Activated T-helper 1 cell treated with Interleukin-2 at 50 U/mL for 16 hours (primary cell): ENCODE data around the gene PLA2G4E.

Source experiments
- DNase-seq: peaks from one replicate; pipeline ENCODE4 v3.0.0-alpha.2; 2020; ENCODE audit warnings: low read depth

The PLA2G4E gene, protein sequence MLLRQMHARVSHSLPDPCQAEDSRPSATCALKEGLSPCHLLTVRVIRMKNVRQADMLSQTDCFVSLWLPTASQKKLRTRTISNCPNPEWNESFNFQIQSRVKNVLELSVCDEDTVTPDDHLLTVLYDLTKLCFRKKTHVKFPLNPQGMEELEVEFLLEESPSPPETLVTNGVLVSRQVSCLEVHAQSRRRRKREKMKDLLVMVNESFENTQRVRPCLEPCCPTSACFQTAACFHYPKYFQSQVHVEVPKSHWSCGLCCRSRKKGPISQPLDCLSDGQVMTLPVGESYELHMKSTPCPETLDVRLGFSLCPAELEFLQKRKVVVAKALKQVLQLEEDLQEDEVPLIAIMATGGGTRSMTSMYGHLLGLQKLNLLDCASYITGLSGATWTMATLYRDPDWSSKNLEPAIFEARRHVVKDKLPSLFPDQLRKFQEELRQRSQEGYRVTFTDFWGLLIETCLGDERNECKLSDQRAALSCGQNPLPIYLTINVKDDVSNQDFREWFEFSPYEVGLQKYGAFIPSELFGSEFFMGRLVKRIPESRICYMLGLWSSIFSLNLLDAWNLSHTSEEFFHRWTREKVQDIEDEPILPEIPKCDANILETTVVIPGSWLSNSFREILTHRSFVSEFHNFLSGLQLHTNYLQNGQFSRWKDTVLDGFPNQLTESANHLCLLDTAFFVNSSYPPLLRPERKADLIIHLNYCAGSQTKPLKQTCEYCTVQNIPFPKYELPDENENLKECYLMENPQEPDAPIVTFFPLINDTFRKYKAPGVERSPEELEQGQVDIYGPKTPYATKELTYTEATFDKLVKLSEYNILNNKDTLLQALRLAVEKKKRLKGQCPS

DNA sequence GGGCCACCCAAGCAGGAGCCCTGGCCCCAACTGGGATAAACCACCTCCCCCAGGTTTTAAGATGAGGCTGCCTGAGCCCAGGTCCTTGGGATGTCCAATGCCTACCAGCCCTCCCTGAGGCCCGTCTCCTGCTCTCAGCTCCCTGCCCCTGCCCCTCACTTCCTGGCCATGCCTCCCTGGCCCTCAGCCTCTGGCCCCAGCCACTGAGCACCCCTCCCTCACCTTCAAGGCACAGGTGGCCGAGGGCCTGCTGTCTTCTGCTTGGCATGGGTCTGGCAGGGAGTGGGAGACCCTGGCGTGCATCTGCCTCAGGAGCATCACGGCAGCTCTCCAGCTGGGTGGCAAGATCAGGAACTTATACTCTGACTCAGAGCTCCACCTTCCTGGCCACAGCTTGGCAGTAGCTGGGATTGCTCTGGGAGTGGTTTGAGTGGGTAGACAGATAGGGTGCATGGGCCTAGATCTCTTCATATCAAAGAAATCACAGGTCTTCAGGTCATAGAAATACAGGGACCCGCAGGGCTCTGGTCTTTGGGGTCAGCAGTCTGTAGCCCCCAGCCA is at the start of gene PLA2G4E:
TSS of gene PLA2G4E (minus strand) at position 330 of the 561 bp plus-strand sequence. CDS start at position 318, 12 bp downstream.
- DNase-seq: no peak

DNA sequence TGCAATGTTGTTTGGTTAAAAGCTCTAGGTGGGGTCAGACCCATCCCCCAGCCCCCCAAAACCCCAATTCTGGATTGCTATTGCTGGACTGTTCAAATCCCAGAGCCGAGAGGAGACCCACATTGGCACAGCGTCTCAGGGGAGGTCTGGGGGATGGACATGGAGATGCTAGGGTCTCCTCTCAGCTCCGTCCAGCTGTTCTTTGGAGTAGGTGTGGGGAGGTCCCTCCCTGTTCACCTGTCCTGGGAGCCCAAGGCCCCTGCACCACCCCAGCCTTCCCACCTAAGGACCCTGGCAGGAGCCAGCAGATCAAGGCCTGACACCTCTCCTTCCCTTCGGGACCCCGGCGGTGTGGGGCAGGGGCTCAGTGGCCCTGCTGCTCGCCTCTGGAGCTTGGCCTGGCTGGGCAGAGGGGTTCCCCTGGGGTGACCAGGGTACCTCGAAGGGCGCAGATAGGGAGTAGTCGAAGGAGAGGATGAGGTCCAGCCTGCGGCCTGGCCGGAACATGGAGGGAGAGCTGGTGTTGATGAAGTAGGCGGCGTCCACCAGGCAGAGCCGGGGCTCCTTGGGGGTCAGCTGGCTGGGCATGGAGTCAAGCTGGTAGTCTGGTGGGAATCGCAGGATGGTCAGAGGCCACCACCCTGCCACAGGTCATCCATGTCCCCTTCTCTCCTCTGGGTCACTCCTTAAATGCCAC is 49.6 kb upstream of the PLA2G4E start:
- DNase-seq: no peak

DNA sequence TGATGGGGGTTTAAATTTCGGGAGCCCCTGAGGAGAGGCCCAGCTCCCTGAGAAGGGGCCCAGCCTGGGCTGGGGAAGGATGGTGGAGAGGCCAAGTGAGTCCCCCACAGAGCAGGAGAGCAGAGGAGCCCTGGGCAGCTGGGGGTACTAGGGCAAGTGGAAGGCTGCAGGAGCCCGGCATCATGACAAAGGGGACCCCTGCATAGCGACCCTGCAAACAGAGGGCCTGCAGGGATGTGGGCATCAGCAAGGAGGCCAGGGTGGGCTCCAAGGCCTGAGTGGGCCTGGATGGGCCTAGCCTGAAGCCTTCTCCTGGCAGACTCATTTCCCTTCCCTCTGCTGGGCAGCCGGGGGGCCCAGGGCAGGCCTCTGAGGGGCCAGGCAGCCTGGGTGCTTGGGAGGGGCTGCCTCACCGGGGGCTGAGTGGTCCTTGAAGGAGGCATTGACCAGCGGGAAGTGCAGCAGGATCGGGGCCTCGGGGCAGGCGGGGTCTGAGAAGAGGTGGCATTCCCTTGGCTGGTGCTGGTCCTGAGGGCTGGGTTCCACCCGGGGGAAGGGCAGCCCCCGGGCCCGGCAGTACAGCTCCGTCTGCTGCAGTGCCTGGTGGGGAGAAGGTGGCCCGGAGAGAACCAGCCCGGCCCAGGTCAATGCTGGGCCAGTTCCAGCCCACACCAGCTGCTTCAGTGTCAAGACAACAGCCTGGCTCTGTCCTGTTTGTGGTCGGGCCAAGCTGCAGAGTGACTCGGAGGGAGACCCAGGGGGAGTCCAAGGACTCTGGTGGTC is 48.8 kb upstream of the PLA2G4E start:
- no peak for DNase-seq

DNA sequence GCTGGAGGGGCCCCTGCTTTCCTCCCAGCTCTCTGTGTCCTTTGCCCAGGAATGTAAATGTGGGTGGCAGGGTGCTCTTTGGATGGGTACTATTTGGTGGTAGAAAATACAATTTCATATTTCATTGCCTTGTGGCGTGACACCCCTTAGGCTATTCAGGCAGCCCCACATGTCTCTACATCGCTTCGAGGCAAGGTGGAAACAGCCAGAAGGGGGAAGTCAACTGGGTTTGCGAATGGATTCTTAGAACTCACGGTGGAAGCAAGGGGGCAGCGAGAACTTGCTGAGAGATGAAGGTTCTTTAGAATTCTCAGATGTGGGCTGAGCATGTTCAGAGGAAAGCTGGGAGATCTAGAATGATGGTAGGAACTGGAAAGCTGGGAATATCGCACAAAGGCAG is 48.2 kb upstream of the PLA2G4E start:
- no peak for DNase-seq

DNA sequence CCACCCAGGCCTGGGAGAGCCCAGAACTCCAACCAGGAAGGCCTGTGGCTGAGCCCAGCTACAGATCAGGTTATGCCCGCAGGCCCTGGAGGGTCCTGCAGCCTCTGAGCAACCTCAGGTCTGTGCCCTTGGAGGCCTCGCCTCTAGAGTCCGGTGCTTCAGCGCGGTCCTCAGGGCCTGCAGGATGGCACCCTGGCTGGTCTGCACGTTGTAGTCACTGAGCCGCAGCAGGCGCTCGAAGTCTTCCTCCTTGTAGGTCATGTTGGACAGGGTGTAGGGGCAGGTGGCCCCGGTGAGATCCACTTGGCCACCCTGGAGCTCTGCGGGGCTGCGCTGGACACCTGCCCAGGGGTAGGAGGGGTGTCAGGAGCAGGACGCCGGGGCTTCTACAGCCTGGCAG is 47.8 kb upstream of the PLA2G4E start:
- DNase-seq: no peak

DNA sequence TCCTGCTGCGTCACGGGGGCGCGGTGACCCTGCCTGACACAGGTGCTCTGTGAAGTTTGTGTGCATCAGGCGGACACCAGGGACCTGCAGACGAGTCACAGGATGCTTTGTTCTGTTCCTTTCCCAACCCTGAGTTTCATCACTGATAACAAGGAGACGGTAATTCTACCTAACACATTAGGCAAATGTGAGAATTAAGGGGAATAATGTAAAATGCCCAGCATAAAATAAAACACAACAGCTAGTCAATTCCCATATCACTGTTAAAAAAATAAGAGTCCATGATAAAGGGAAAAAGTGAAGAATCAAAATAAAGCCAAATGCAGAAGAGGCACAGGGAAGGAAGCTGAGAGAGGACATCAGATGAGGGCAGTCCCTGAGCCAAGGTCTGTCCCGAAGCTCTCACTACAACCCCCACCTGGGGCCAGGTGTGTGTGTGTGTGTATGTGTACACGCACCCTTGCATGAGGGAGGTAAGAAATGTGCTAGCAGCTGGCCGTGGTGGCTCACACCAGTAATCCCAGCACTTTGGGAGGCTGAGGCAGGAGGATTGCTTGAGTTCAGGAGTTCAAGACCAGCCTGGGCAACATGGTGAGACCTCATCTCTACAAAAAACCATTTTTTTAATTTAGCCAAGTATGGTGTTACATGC is 46.0 kb upstream of the PLA2G4E start:
- DNase-seq: no peak

DNA sequence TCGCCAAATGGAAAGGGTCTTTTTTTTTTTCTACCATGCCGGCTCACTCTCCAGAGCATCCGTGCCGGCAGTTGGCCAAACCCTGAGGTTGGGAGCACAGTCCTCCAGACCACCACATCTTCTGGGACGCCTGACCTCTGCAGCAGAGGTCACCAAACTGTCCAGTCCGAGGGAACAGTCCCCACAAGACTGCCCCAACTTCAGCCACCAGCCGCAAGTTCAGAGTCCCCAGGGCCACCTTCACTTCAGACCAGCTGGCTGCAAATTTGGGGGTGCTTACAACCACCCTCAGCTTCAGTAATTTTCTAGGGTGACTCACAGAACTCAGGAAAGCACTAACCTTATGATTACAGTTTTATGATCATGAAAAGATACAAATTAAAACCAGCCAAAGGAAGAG is 44.6 kb upstream of the PLA2G4E start:
- no peak for DNase-seq

DNA sequence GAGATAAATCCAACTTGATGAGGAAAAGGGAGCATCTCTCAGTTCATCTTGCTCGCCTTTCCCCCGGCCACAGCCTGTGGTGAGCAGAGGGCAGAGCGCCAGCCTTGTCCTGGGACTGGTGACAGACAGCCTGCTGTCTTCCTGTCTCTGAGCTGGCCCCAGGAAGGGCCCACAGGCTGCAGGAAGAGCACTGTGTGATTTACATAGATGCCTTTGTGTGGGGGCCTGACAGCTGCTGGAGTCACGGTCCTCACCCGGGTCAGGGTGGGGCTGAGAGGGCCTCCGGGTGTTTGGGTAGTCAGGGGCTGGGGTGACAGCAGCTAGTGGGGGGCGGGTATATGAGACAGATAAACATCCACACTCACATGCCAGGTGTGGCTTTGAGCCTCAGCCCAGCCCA is 44.2 kb upstream of the PLA2G4E start:
- DNase-seq: no peak

DNA sequence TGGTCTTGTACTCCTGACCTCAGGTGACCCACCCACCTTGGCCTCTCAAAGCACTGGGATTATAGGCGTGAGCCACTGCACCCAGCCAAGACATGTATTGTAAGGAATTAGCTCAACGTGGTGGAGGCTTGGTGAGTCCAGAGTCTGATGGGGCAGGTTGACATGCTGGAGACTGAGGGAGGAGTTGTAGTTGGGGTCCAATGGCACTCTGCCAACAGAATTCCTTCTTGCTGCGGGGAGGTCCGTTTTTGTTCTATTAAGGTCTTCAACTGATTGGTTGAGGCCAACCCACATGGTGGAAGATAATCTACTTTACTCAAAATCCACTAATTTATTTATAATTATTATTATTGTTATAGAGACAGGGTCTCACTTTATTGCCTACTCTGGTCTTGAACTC is 43.4 kb upstream of the PLA2G4E start:
- DNase-seq: no peak

DNA sequence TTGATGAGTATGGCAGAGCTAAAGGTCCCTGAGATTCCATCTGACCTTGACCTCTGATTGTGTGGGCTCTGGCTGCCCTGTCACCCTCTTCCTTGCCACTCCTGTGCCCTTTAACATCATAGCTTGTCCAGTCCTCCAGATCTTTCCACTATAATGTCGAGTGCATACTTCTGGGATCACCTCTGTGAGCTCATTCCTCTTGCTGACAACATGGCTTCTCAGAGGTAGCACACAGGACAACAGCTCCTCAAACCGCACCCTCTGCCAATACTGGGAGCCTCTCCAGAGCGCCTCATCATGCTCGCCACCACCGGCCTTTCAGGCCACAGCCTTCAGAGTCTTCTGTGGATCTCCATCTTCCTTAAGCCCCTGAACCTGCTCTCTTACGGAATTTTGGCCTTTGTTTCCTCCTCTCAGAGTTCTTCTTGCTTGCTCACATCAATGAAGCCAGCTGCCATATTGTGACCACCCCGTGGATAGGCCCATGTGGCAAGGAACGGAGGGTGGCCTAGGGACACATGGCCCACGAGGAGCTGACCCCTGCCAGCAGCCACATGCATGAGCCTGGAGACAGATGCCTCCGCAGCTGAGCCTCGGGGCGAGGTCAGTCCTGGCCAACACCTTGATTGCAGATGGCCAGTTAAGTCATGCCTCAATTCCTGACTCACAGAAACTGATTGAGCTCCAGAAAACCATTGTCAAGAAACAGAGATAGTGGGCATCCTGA is 42.4 kb upstream of the PLA2G4E start:
- DNase-seq: no peak

DNA sequence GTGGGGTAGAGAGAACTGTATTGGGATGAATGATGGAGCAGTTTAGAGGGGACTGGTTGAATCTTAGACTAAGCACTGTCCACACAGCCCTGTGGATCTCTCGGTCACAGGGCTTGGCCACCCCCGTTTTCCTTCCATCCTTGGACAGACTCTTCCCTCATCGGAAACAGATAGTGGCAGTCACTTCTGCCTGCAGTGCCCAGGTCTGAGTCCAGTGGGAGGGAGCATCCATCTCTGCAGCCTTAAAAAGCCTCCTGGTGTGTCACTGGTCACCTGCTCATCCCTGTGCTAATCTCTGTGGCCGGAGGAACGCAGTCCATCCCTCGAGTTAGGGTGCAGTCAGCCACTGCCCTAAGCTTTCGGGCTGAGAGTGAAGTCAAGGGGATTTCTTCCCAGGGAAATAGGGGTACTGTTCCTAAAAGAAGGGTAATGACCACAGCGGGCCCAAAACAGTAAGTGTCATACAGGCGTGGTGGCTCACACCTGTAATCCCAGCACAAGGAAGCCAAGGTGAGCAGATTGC is 41.5 kb upstream of the PLA2G4E start:
- no peak for DNase-seq

DNA sequence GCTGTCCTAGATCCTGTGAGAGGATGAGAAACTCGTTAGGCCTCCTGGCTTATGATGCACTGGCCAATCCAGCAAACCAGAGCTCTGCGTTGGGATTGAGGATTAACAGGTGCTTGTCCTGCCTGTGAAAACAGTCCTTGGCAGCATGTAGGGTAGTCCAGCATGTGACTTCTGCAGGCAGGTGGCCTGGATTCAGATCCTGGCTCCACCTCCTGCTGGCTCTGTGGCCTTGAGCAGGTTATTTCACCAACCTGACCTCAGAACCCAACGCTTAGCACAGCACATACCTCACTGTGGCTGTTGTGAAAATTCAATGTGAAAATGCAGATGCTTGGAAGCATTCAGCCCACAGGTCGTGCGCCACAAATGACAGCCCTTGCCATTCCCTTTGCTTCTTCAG is 40.0 kb upstream of the PLA2G4E start:
- DNase-seq: no peak

DNA sequence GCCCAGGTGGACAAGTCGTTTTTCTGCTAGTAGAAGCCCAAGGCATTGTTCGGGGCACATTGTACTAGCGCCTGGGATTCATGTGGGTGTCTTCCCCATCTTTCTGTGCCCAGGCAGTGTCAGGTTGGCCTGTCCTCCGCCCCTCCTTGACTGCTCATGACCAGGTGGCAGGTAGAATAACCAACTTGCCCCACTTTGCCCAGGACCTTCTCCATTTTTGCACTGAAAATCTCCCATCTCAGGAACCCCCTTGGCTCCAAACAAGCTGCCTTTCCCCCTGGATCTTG is 39.6 kb upstream of the PLA2G4E start:
- DNase-seq: no peak

DNA sequence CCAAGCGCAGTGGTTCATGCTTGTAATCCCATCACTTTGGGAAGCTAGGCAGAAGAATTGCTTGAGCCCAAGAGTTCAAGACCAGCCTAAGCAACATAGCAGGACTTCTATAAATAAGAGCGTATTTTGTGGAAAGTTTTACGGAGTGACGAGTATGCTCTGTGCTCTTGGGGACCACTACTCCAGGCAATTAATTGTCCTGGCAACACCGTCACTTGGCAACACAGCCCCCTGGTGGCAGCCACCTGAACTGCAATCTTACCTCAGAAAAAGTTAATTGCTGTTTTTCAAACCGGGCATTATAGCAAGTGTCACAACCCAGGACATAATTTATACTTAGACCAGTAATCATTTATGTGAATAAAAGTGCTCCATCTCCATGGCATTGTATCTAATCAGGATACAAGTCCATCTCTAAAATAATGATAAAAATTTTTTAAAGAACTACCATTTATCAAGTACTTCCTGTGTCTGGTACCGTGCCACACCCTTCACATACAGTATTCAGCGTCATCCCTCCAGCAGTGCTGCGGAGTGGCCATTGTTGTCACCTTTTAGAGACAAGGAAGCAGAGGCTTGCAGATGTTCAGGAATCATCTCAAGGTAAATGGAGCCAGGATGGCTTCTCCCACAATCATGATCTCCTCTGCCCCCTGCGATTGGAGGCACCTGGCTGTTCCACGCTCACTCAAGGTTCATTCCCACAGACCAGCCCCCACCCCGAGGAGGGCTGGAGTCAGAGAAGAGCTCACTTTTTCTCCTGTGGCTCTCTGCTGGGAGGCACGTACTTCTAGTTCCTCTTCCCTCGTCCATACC is 39.0 kb upstream of the PLA2G4E start:
- peak; percentile 43 for DNase-seq

DNA sequence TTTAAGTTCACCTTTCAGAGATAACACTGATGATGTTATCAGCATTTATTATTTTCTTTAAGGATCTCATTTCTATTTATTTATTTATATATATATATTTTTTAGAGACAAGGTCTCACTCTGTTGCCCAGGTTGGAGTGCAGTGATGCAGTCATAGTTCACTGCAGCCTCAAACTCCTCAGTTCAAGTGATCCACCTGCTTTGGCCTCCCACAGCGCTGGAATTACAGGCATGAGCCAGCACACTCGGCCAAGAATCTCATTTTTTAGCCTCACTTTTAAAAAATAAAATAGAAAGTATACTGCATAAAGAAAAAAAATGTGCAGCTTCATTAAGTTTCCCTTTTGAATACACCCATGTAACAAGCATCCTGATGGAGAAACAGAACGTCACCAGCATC is 37.9 kb upstream of the PLA2G4E start:
- no peak for DNase-seq

DNA sequence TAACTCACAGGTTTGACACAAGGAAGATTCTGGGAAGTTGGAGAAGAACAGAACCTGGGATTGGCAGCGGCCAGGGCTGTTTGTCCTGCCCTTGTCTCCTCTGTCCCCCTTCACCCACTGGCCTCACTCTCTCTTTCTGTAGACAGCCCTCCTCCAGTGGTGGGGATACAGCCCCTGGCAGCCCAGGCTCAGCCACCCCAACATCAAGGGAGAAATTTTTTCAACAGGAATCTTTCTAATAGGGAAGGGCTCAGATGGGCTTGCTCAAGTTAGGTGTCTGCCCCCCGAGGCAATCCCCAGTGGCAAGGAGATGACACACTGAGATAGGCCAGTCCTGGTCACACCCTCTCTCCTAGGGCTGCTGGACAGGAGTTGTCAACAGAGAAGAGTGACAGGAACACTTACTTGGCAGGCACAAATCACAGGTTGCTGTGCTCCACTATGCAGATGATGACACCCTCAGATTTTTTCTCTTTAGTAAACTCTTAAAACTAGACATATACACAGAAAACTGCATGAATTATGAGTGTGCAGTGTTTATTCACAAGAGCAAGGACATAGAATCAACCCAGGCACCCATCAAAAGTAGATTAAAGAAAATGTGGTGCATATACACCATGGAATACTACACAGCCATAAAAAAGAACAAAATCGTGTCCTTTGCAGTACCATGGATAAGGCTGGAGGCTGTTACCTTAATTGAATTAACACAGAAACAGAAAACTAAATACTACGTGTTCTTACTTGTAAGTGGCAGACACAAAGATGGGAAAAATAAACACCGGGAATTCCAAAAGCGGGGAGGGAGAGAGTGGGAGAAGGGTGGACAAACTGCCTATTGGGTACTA is 37.2 kb upstream of the PLA2G4E start:
- DNase-seq: no peak

DNA sequence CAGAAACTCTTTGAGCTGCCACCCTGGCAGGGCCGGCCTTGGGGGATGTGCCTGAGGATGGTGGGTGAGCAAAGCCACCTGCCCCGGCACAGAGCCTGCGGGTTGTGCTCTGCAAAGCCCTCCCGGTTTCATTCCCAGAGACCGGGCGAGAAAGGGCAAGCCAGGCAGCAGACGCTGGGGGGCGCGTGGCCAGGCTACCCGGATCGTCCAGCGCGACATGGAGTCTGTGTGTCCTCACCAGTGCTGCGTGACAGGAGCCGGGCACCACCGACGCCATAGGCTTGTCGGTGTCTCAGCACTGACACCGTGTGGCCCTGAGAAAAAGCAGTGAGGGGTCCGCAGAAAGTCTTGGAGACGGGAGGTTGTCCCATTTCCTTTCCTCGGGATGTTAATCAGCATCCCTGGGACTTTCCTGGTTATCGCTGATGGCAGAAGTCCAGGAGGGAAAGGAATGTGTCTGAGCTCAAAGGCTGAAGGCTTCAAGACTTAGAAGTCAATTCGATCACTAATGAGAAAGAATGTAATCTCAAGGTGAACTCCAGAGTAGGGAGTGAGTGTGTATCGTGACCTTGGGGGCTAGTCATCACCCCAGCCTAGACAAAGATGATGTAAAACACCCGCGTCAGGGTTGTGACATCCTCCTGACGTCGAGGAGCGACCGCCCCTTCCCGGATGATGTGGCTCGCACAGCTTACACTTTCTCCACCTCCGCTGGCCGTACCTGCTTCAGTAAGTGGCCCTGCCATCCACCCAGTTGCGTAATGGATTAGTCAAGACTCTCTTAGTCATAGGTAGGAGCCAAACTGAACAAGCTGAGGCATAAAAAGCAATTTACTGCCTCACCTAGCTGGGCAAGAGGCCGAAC is 36.3 kb upstream of the PLA2G4E start:
- peak; percentile 10 for DNase-seq

DNA sequence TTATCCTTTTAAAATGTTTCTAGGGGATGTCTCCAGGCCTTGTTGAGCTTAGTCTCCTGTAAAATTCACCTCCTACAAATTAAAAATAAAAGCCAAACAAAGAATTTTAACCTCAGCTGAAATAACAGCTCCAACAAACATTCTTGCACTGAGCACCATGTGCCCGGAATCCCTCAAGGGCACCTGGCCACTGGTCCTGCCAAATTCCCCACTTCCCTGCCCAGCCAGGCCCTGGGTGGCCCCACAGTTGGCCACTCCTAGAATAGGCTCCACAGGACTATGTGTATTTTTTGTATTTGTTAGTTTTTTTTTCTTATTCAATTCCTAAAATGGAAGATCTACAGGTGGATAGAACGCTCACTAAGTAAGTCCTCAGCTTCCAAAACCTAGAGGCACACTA is 33.1 kb upstream of the PLA2G4E start:
- no peak for DNase-seq
